GM19099 (cell line): ENCODE results near the gene DSG2.

ENCODE experiments used
- POLR2A ChIP-seq: IDR thresholded peaks from 3 replicates; pipeline ENCODE4 v1.6.1; 2011; ENCODE audit warnings: low read depth; ENCODE audit not compliant: insufficient read length; ENCODE audit errors: extremely low read depth

Gene DSG2

GRCh38 chr18:31596081-31596872 lies 98.3 kb downstream of the DSG2 start:
- no peak for TF ChIP-seq POLR2A

DNA sequence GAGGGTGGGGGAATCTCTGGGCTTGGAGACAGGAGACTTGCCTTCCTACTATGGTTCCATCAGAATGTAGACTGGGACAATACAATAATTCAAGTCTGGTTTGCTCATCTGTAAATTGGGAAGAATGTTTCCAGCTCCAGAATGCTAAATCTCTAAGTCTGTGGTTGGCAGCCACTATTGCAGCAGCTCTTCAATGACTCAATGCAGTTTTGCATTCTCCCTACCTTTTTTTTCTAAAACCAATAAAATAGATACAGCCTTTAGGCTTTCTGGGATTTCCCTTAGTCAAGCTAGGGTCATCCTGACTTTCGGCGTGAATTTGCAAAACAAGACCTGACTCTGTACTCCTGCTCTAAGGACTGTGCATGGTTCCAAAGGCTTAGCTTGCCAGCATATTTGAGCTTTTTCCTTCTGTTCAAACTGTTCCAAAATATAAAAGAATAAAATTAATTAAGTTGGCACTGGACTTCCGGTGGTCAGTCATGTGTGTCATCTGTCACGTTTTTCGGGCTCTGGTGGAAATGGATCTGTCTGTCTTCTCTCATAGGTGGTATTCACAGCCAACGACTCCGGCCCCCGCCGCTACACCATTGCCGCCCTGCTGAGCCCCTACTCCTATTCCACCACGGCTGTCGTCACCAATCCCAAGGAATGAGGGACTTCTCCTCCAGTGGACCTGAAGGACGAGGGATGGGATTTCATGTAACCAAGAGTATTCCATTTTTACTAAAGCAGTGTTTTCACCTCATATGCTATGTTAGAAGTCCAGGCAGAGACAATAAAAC lies 100.2 kb downstream of the DSG2 start:
- no peak for TF ChIP-seq POLR2A
